Esophagus mucosa (tissue), 1 donor: ENCODE results near the gene GRIN3B. TPM values are rescaled to one million over a fixed set of nuclear protein-coding genes. Genes with fewer than 3 reads are reported as not detected.
"Not testable (repeated sequence)": the region's sequence is repeated elsewhere in the genome, so short reads cannot be mapped to it uniquely, and the experiment has no call there.

Experiments used
- ATAC-seq: fragments of 200-7000 bp; cut with Tn5 transposase; one replicate; pipeline ENCODE4 v1.9.1; 2020
- total RNA-seq: library from RNA; stranded (reverse); gene quantifications from one replicate; pipeline ENCODE4 v1.2.4, GENCODE V29; 2023
- donor health status: DM: yes; HTN: yes; CAD: no.

The GRIN3B gene
- total RNA-seq, 1 donor from 2014 or later: not detected

DNA sequence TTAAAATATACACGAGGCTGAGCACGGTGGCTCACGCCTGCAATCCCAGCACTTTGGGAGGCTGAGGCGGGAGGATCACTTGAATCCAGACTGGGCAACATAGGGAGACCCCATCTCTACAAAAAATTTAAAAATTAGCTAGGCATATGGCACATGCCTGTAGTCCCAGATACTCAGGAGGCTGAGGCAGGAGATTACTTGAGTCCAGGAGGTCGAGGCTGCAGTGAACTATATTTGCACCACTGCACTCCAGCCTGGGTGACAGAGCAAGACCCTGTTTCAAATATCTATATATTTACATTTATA, 23.6 kb downstream of the GRIN3B start:
- ATAC-seq: not testable (repeated sequence)

DNA sequence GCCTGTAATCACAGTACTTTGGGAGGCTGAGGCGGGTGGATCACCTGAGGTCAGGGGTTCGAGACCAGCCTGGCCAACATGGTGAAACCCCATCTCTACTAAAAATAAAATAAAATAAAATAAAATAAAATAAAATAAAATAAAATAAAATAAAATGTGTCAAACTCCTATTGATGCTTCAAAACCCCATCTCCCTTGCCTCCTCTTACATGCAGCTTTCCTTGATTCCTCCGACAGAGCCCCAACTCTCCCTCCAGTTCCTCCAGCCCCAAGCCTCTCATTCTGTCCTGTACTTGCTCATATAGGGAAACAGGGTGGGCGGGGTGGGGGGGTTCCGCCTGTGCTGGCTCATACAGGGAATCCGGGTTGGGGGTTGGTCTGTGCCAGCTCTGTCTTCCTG, 24.9 kb downstream of the GRIN3B start:
- ATAC-seq: not testable (repeated sequence)

DNA sequence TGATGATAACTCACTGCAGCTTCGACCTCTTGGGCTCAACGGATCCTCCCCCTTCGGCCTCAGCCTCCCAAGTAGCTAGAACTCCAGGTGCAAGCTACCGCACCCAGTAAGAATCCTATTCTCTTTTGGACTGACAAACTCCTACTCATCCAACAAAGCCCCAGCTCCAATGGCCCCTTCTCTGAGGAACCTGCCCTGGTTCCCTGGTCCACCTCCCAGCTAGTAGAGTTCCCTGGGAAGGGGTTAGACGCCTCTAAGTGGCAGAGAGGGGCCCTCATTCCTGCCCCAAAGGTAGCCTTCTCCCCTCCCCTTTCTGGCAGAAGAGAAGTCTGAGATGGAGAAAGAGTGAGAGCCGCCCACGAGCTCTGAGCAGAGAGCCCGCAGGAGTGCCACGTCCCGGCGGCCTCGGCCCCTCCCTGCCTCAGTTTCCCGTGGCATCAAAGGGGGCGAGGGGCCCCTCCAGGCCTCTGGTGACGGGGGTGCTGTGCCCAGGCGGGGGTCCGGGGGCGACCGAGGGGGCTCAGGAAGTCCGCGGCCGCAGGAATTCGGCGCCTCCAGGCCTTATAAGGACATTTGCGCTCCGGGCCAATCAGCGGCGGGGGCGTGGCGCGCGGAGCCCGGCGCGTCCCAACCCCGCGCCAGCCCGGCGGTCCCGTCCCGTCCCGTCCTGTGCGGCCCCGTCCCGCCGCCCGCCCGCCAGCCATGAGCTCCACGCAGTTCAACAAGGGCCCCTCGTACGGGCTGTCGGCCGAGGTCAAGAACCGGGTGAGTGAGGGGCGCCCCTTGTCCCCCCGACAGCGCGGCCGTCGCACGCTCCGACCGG, 26.0 kb downstream of the GRIN3B start, which contains the start of gene CNN2:
CNN2 (plus strand) TSS at position 649 of the 823 bp plus-strand sequence; CDS start at position 703, 54 bp downstream.
- ATAC-seq: peak; percentile 69

DNA sequence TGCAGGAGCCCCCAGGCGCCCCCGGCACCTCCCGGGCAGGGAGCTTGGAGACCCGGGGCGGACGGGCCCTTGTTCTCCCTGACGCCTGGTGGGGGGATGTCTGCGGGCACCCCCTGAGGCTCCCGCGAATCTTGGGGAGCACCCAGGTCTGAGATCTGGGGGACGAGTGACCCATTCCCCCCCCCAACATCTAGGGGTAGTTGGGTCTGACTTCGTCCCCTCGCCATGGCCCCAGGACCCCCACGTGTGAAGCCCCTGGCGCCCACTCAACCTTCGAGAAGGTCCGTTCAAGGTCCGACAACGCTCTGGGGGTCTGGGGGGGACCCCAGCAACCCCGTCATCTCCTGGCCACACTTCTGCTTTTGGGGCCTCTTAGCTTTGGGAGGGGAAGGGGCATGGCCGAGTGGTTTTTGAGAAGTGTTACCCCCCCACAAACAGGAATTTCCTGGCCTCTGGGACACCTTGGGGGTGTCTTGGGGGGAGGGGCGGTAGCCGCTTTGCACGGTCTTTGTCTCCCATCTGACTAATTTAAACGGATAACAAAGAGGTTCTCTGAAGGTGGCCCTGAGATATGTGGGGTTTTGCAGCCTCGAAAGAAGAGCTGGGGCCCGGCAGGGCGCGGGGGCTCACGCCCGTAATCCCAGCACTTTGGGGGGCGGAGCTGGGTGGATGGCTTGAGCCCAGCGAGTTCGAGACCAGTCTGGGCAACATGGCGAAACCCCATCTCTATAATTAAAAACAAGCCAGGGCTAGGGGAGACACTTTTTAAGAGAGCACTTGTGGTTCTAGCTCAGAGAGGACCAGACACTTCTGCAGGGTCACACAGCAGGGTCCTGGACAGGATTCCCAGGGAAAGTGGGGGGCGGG, 26.8 kb downstream of the GRIN3B start:
- peak; percentile 3 for ATAC-seq

DNA sequence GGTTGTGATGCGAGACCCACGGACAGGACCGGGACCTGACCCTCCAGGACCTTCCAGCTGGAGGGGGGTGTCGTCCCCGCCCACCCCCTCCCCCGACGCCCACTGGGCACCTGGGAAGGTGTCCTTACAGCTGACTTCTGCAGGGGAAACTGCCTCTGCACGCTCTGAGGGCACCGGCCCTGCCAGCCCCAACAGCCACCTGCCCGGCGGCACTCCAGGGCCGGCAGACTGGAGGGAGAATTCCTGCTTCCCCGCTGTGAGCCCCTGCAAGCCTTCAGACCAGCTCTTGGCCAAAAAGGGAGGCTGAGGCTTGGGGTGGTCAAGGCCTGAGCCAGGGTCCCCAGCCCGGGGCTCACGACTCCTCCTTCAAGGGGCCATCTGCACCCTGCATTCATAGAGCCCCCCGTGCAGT, 27.4 kb downstream of the GRIN3B start:
- ATAC-seq: peak; percentile 19

DNA sequence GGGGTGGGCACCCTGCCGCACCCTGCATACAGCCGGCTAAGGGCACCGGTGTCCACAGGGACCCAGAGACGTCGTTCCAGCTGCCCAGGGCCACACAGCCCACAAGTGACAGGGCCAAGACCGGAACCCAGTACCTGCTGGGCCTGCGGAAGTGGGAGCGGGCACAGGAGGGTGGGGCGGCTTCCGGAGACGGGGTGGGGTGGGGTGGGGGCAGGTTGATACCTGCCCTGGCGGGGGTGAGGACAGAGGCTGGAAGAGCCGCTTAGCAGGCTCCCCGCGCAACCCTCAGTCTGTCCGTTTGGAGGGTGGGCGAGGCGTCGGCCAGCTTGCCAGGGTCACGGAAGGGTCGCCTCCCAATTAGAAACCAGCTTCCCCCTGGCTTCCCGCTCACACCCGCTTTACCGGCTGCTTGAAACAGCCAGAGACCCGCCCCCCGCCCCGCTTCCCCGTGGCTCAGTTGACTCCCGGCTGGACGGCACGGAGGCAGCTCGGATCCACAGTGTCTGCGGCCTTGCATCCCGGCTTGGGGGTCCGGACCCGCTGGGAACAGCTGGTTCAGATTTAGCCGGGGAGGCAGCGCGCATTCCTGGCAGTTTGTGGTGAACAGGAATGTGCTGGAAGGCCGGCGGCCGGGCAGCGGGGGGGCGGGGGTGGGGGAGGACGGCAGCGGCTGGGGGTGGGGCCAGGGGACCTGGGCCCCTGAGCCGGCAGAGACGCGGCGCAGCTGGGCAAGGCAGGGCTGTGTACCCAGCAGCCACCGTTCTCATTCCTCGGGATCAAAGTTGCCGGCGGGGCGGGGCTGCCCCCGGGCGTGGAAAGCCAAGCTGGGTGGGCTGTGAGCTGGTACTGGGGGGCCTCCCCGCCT, 28.1 kb downstream of the GRIN3B start:
- peak; percentile 83 for ATAC-seq

DNA sequence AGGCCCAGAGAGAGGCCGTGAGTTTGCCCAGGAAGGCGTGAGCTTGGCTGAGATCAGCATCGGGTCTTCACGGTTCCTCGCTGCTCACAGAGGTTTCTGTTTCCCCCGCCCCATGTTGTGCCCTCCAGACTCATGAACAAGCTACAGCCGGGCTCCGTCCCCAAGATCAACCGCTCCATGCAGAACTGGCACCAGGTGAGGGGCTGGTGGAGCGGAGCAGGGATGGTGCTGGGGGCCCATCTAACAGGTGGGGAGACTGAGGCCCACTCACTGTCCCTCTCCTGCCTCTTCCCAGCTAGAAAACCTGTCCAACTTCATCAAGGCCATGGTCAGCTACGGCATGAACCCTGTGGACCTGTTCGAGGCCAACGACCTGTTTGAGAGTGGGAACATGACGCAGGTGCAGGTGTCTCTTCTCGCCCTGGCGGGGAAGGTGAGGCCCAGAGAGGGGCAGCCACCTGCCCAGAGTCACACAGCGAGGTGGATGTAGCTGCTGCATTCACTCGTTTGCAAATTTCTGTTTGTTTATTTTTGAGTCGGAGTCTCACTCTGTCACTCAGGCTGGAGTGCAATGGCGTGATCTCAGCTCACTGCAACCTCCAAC, 32.1 kb downstream of the GRIN3B start:
- no peak for ATAC-seq

DNA sequence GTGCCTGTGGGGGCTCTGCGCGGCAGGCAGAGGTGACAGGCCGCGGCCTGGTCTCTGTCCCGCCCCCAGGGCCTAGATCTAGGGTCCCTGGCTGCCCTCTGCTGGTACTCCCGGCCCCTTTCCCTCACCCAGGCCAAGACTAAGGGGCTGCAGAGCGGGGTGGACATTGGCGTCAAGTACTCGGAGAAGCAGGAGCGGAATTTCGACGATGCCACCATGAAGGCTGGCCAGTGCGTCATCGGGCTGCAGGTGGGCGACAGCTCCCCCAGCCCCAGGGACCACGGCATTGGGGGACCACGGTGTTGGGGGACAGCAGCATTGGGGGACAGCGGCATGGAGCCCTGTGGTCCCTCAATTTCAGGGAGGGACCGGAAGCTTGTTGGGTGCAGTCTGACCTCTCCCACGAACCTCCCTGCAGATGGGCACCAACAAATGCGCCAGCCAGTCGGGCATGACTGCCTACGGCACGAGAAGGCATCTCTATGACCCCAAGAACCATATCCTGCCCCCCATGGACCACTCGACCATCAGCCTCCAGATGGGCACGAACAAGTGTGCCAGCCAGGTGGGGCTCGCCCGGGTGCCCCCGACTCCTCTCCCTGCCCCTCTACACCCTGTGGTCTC, 35.9 kb downstream of the GRIN3B start:
- ATAC-seq: no peak

DNA sequence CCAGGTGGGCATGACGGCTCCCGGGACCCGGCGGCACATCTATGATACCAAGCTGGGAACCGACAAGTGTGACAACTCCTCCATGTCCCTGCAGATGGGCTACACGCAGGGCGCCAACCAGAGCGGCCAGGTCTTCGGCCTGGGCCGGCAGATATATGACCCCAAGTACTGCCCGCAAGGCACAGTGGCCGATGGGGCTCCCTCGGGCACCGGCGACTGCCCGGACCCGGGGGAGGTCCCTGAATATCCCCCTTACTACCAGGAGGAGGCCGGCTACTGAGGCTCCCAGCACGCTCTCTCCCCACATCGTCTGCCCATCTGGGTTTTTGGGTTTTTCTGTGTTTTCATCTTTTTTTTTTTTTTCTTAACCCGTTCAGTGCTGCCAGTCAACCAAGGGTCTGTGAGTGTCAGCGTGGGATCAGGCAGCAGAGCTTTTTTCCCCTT, 37.4 kb downstream of the GRIN3B start:
- no peak for ATAC-seq

DNA sequence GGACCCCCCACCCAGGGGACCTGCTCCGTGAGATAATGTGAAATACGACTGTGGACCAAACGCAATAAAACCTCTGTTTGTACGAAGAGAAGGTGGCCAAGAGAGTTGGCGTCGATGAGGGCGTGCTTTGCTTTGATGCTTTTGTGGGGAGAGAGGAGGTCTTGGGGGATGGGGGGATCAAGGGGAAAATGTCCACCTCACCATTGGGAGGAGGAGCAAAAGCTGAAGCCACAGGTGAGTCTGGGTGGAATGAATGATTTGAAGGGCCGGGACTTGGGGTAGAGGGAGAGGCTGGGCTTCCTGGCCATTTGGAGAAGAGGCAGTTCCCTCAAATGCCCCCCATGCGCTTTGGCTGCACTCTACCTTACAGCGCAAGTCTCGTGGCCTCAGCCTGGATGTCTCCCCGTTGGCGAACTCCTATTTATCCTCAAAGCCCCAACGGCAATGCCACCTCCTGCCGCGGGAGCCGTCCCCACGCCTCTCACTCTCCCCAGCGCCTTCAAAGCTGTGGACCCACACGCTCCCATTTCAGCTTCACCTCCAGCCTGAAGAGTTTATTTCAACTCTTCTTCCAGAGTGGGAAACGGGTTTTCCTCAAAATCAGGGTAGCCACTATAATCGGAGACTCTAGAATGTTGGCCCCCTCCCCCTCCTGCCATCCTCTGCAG, 38.9 kb downstream of the GRIN3B start:
- ATAC-seq: no peak

DNA sequence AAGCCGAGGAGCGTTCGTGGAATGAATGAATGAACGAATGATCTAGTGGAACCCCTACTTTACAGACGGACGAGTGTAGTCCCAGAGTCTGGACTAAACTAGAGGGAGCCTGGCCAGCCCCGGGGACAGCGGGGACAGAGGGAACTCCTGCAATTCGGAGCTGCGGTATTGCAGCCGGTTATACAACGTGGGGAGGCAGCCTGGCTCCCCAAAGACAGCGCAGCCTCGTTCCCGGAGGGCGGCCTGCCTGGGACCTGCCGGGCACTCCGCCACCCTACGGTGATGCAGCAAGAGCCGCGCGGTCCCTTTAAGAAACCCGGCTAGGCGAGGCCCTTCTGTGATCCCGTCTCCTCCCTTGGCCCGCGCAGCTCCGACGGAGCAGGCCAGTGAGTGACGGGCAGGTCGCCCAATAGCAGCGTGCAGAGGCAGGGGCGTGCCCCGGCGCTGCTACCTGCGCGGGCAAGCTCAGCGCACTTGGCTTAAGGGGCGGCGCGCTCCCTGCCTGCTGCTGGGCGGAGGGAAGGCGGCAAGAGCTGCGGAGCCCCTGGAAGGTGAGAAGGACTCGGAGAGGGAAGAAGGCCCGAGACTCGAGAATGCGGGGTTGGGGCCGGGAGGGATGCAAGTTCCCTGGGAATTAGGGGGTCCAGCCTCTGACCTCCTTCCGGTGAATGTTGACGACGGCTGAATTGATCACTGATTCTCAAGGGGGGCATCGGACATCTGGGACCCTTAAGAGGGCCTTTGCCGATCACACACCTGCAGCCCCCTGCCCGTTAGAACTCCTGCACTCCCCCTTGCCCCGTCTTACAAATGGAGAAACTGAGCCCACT, 39.6 kb downstream of the GRIN3B start, which contains the start of gene ABCA7:
ABCA7 (plus strand) TSS at position 462 of the 830 bp plus-strand sequence. CDS start 1,255 bp downstream, outside the sequence.
- ATAC-seq: peak; percentile 83

DNA sequence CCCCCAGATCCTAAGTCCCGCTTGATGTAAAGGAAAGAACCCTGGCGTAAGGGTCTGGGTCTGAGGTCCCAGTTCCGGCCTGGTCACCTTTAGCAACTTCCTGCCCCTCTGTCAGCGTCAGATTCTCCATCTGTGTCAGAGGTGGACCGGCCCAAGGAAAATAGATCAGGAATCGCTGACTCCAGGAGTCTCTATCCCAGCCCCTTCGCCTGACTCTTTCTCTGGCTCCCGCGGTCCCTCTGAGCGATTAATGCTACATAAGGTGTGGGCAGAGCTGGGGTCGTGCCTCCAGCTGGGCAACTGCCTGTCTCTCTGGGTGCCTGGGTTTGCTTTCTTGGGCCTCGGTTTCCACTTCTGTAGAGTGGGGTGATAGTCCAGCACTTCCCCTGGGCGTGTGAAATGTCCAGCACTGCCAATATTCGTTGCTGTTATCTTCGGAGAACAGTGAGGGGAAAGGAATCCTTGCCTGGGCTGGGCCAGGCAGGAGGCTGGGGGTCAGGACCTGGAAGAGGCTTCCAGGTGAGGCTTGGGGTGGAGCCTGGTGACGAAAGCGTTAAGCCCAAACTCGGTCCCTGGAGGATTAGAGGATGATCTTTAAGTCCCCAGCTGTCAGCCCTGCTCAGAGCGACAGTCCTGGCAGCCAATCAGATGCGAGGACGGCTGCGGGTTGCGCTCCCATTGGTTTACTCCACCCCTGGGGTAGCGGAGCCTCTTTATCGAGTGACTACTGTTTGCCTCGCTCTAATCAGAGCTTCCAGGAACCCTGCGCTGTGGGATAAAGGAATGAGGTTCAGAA, 40.5 kb downstream of the GRIN3B start:
- ATAC-seq: peak; percentile 68

DNA sequence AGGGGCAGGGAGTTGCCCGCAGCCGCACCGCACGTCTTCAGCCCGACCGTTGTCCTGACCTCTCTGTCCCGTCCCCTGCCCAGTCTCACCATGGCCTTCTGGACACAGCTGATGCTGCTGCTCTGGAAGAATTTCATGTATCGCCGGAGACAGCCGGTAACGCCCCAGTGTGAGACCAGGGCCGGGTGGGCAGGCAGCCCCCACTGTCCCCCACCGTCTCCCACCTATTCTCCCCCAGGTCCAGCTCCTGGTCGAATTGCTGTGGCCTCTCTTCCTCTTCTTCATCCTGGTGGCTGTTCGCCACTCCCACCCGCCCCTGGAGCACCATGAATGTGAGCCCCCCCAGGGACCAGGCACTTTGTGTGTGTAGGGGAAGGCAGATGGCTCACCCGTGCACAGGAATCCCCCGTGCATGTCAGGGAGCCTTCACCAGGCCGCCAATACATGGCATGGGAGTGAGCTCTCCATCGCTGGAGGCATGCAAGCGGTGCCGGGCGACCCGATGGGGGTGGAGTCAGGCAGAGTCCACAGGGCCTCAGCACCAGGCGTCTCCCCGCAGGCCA, 41.1 kb downstream of the GRIN3B start:
- ATAC-seq: no peak

DNA sequence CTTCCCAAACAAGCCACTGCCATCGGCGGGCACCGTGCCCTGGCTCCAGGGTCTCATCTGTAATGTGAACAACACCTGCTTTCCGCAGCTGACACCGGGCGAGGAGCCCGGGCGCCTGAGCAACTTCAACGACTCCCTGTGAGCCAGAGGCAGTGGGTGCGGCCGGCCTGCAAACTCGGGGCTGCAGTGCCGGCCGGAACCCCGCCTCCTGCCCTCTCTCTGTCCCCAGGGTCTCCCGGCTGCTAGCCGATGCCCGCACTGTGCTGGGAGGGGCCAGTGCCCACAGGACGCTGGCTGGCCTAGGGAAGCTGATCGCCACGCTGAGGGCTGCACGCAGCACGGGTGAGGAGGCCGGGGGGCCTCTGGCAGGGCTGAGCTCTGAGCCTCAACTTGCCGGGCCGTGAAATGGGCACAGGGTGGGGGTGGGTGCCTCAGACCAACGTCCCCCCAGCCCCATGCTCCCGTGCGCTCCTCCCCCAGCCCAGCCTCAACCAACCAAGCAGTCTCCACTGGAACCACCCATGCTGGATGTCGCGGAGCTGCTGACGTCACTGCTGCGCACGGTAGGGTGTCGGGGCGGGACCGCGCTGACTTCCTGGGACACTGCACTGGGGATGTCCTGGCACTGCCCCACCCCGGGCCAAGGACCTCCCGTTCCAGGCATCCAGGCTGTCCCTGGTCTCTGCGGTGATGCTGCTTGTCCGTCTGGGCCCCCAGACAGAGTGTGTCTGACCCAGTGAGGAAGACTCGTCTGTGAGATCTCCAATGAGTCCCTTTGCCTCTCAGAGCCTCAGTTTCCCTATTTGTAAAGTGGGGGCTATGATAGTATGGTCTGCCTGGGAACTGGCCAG, 41.8 kb downstream of the GRIN3B start:
- ATAC-seq: peak; percentile 53

DNA sequence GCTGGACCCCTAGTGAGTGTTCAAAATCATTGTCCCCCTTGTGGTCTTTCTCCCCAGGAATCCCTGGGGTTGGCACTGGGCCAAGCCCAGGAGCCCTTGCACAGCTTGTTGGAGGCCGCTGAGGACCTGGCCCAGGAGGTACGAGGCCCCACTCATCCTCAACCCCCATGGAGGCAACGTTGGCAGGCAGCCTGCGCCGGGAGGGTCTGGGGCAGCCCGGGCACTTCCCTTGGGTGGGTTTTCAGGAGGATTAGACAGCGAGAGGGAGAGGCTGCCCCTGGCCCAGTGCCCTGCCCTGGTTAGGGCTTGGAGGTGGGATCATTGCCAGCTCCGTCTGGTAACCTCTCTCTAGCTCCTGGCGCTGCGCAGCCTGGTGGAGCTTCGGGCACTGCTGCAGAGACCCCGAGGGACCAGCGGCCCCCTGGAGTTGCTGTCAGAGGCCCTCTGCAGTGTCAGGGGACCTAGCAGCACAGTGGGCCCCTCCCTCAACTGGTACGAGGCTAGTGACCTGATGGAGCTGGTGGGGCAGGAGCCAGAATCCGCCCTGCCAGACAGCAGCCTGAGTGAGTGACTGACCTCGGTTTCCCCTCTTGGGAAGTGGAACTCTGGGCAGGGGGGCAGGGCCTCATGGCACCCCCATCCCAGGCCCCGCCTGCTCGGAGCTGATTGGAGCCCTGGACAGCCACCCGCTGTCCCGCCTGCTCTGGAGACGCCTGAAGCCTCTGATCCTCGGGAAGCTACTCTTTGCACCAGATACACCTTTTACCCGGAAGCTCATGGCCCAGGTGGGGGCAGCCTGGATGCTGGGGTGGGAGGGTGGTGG, 42.7 kb downstream of the GRIN3B start:
- ATAC-seq: no peak

DNA sequence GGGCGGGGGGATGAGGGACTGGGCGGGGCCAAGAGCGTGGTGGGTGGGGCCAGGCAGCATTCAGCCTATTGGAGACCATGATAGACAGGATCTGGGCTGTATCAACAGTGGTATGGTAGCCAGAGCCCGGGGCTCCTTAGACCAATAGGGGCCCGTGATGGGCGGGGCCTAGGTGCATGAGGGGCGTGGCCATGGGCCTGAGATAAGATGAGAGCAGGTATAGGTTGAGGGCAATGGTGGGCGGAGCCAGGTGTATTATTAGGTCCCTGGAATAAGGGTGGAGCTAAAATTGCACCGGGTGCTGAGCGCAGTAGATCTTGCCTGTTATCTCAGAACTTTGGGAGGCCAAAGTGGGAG, 45.0 kb downstream of the GRIN3B start:
- peak; percentile 13 for ATAC-seq

DNA sequence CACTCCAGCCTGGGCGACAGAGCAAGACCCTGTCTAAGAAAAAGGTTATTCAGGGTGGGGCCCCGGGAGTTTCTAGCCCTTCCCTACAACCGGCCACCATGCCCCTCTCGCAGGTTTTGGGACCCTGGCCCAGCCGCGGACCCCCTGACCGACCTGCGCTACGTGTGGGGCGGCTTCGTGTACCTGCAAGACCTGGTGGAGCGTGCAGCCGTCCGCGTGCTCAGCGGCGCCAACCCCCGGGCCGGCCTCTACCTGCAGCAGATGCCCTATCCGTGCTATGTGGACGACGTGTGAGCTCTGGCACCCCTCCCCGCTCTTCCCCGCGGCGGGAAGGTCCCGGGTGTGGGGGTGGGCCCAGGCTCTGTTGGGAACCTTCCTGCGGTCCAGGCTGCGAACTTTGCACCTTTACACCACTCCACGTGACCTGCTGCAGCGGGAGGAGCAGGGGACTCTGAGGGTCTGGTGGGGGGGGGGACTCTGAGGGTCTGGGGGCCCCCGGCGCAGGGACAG, 46.0 kb downstream of the GRIN3B start:
- ATAC-seq: no peak
